Common myeloid progenitor, CD34-positive (primary cell): Measurements from ENCODE around the gene MAP3K9.
A peak's percentile ranks its signal among the peaks of the same experiment; 100 is the strongest.

Experiments used
- CTCF ChIA-PET: fragments of 350-600 bp; sonication (Branson Sonifier 250); formaldehyde crosslinking; loops from one replicate; lab custom pipeline; 2021; ENCODE audit warnings: antibody characterized with exemption; lab: Charles Lee
- POLR2A ChIA-PET: fragments of 350-600 bp; sonication (Branson Sonifier 250); formaldehyde crosslinking; loops from one replicate; lab custom pipeline; 2021; ENCODE audit warnings: antibody characterized with exemption; lab: Charles Lee
- DNase-seq, 3 donors: peaks; one replicate each; pipeline versions ENCODE4 v3.0.0 to v3.0.0-alpha.2; 2013
- H3K27ac ChIP-seq, 2 experiments: 1 replicate in 1 of 2; 2 replicates in 1 of 2; pipeline ENCODE4 v1.7.0; 2013; ENCODE audit warnings: inconsistent platforms in 2 of 2, low read length in 2 of 2, mild to moderate bottlenecking in 2 of 2, low read depth in 1 of 2, moderate library complexity in 1 of 2; ENCODE audit not compliant: severe bottlenecking in 2 of 2, insufficient read depth in 1 of 2, poor library complexity in 1 of 2
- H3K27me3 ChIP-seq, 5 experiments: replicated peaks in 2 of 5; 1 replicate in 3 of 5; 2 replicates in 2 of 5; pipeline versions ENCODE4 v1.6.1 to v1.7.0; 2013; ENCODE audit warnings: low read length in 4 of 5, mild to moderate bottlenecking in 2 of 5, moderate library complexity in 2 of 5, inconsistent platforms in 1 of 5; ENCODE audit not compliant: insufficient read depth in 5 of 5, control insufficient read depth in 4 of 5
- H3K36me3 ChIP-seq, 4 experiments: 1 replicate in 2 of 4; 2 replicates in 2 of 4; pipeline versions ENCODE4 v1.6.1 to v1.7.0; 2013; ENCODE audit warnings: low read length in 3 of 4, control low read depth in 1 of 4, mild to moderate bottlenecking in 1 of 4; ENCODE audit not compliant: control insufficient read depth in 4 of 4, insufficient read depth in 4 of 4
- H3K4me1 ChIP-seq, 4 experiments: 1 replicate in 3 of 4; 2 replicates in 1 of 4; pipeline versions ENCODE4 v1.6.1 to v1.7.1; 2013; ENCODE audit warnings: low read length in 3 of 4, mild to moderate bottlenecking in 3 of 4, control low read depth in 1 of 4, inconsistent platforms in 1 of 4, moderate library complexity in 1 of 4; ENCODE audit not compliant: control insufficient read depth in 4 of 4, insufficient read depth in 4 of 4; ENCODE audit errors: control extremely low read depth in 1 of 4
- H3K4me3 ChIP-seq, 7 experiments: 1 replicate in 4 of 7; 2 replicates in 3 of 7; pipeline versions ENCODE4 v1.5.1 to v1.7.0; 2013; ENCODE audit warnings: mild to moderate bottlenecking in 7 of 7, low read length in 6 of 7, moderate library complexity in 6 of 7, inconsistent platforms in 2 of 7, low read depth in 2 of 7, control low read depth in 1 of 7; ENCODE audit not compliant: insufficient read depth in 4 of 7, control insufficient read depth in 1 of 7; ENCODE audit errors: extremely low read depth in 1 of 7
- H3K9me3 ChIP-seq, 5 experiments: 1 replicate in 4 of 5; 2 replicates in 1 of 5; pipeline versions ENCODE4 v1.6.1 to v1.7.1; 2013; ENCODE audit warnings: low read length in 4 of 5, mild to moderate bottlenecking in 2 of 5, inconsistent platforms in 1 of 5, low read depth in 1 of 5, moderate library complexity in 1 of 5; ENCODE audit not compliant: control insufficient read depth in 4 of 5, insufficient read depth in 2 of 5; ENCODE audit errors: control extremely low read depth in 1 of 5
- WGBS: methylation state at CpG from one replicate; pipeline ENCODE4 v1.1.5; 2013; ENCODE audit not compliant: insufficient coverage; 5-methylcytosine and 5-hydroxymethylcytosine counted together

The MAP3K9 gene

DNA sequence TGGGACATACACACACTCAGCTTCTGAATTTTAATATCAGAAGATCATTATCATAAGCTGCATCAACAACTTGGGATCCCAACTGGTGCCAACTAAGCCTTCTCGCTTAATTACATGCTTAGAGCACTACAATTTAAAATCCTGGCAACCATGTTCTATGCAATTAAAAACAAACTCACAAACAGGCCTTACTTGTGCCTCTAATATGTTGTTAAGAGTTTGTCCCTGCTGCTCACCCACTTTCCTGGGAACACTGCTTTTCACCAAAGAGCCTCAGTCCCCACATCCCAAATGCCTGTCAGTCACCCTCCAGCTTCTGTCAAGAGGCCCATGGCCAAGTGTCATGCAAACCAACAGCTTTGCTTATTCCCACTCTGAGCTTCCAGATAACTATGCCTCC is 97.9 kb downstream of the MAP3K9 start:
- Histone ChIP-seq H3K4me3 (no peak overlapping the region), H3K27me3 (no peaks in the 10 kb centered on the region), H3K4me1 (peaks cover 0 to 6% (median 0%) of the 10 kb centered on the region in 4 experiments), H3K9me3 (no peaks in the 10 kb centered on the region), H3K27ac (no peak overlapping the region), H3K36me3 (no peaks in the 10 kb centered on the region)
- WGBS = no CpG with 5 or more reads among the region's 1 CpG
- POLR2A ChIA-PET = no interaction called here
- DNase-seq = no peak
- CTCF ChIA-PET = interaction anchor here (6.4 kb wide), 1 partner anchor 90 kb away, joined by 59 read pairs; no protein-coding TSS in a partner anchor

DNA sequence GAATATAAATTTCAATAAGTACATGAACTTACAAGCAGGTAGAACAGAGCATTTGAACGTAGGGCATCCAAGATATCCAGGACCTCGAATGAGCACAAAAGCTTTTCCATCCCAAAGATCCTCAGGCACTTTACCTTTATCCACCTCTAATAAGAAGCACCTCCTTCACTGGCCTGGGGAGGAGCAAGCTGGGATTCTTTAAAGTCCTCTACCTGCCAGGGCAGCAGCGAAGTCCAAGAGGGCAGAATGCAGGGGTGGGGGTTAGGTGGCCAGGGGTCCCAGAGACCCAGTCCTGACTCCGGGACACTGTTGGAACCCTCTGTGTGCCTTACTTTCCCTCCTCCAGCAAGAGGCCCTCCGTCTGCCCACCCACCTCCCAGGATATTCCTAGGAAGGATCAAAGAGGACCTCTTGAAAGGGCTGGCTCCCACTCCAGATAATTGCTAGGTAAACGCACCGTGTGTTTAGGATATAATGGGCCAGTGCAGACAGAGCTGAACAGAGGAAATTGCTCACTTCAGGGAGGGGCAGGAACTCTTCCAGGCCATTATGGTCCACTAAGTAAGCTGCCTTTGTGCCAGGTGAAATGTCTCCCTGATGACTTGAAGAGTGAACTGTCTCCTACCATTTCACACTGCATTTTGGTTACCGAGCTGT is 99.5 kb downstream of the MAP3K9 start:
- DNase-seq = no peak
- 93% methylated on average over 7 of the region's 8 CpGs for WGBS
- Histone ChIP-seq H3K4me3 (no peak overlapping the region), H3K9me3 (no peaks in the 10 kb centered on the region), H3K27me3 (no peaks in the 10 kb centered on the region), H3K4me1 (peaks cover 0 to 6% (median 0%) of the 10 kb centered on the region in 4 experiments), H3K36me3 (no peaks in the 10 kb centered on the region), H3K27ac (no peak overlapping the region)
- CTCF ChIA-PET = interaction anchor here (6.4 kb wide), 1 partner anchor 88 kb away, joined by 59 read pairs; no protein-coding TSS in a partner anchor
- POLR2A ChIA-PET = no interaction called here

DNA sequence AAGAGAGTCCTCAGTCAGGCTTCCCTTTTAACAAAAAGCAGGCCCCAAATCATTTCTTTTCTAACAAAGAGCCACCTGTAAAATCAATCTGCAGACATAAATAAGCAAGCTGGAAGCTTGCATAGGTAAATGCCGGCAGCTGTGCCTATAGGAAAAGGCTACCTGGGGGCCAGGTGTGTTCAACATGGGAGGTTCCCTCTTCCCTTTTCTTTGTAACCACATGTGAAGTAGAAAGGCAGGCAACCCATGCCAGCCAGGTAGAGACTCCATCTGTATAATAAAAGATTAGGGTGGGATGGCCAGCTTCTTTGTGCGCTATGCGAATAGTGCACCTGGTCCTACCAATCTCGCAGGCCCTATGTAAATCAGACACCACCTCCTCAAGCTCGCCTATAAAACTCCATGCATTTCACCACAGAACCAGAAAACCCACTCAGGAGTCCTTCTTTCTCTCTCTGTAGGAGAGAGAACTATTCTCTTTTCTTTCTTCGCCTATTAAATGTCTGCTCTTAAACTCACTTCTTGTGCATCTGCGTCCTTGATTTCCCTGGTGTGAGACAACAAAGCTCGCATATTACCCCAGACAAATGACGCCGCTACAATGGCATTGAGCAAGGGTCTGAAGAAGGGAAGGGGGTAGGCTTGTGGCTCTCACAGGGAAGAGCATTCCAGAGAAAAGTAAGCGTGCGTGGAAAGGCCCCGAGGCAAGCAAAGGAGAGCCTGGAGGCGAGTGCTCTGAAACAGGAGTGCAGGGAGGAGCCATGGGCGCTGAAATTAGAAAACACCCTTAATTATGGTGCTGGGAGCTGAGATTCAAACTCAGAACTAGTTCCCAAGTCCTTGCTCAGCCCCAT is 100.4 kb downstream of the MAP3K9 start:
- H3K4me1 ChIP-seq = peaks cover 0 to 6% (median 0%) of the 10 kb centered on the region in 4 experiments
- POLR2A ChIA-PET = no interaction called here
- CTCF ChIA-PET = interaction anchor here (0.8 to 1.5 kb wide), 4 partner anchors 12 to 109 kb away, joined by 3 to 4 read pairs (median 3); no protein-coding TSS in a partner anchor
- WGBS = 100% methylated on average over 10 of the region's 15 CpGs
- no peak overlapping the region for H3K27ac ChIP-seq
- H3K4me3 ChIP-seq = no peak overlapping the region
- no peak for DNase-seq
- no peaks in the 10 kb centered on the region for H3K27me3 ChIP-seq
- H3K9me3 ChIP-seq = no peaks in the 10 kb centered on the region
- no peaks in the 10 kb centered on the region for H3K36me3 ChIP-seq

DNA sequence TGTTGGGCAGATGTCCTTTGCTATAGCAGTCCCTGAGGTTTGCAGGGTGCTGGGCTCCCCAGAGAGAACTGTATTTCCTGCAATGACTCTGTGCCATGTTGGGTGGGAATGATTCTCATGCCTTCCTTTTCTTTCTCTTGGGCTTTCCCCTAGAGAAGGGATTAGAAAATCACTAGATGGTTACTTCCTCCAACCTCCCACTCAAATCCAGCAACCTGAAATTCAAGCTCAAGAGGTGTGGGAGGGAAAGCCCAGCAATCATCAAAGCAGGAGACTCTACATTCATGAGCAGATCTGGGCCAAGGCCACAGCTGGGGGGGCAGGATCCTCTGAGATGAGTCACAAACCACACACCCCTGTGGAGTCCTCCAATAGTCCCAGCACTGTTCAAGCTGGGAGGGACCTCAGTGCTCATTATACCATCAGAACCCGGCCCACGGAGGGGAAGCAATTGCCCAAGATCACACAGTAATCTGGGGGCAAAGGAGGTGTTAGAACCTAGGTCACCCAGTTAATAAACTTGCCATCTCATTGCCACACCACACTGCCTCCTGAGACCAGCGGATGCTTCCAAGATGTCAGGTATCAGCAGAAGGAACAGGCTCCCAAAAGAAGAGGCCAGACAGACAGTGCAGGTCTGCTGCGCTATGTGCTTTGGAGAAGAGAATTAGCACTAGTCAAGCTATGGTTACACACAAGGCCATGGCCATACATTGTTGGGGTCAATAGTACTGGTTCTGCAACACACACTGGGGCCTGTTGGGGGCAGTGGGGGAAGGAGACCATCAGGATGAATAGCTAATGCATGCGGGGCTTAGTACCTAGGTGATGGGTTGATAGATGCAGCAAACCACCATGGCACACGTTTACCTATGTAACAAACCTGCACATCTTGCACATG is 101.9 kb downstream of the MAP3K9 start:
- Histone ChIP-seq H3K4me1 (peaks cover 0 to 6% (median 0%) of the 10 kb centered on the region in 4 experiments), H3K9me3 (no peaks in the 10 kb centered on the region), H3K36me3 (no peaks in the 10 kb centered on the region), H3K27me3 (no peaks in the 10 kb centered on the region), H3K27ac (no peak overlapping the region), H3K4me3 (no peak overlapping the region)
- peak; percentile 1 to 34 (median 28) for DNase-seq
- ChIA-PET POLR2A (no interaction called here), CTCF (interaction anchor here (1.3 to 1.5 kb wide), 2 partner anchors 105 to 111 kb away, joined by 3 read pairs; no protein-coding TSS in a partner anchor)
- 100% methylated on average over 1 of the region's 6 CpGs for WGBS

DNA sequence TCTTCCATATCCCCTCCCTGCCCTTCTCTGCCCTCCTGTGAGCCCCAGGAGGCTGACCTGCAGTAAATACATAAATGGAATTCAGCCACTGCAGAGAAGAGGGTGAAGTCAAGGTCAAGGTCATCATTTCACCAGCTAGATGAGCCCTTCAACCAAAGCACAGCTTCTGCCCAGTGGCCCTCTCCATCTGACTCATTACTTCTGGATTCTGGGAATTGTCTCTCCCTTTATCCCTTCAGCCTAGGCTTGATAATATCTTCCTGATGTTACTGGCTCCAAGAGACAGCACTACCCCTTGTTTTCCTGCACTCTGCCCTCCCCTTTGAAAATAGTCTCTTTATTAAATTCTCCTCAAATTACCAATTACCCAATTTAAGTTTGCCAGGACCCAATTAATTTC is 103.1 kb downstream of the MAP3K9 start:
- CTCF ChIA-PET = interaction anchor here (0.7 to 1.7 kb wide), 6 partner anchors 8 to 104 kb away, joined by 3 to 7 read pairs (median 4); partner anchors contain the start of gene TTC9
- Histone ChIP-seq H3K9me3 (no peaks in the 10 kb centered on the region), H3K4me3 (no peak overlapping the region), H3K27ac (no peak overlapping the region), H3K36me3 (no peaks in the 10 kb centered on the region), H3K27me3 (no peaks in the 10 kb centered on the region), H3K4me1 (peaks cover 0 to 9% (median 0%) of the 10 kb centered on the region in 4 experiments)
- no peak for DNase-seq
- POLR2A ChIA-PET = no interaction called here

DNA sequence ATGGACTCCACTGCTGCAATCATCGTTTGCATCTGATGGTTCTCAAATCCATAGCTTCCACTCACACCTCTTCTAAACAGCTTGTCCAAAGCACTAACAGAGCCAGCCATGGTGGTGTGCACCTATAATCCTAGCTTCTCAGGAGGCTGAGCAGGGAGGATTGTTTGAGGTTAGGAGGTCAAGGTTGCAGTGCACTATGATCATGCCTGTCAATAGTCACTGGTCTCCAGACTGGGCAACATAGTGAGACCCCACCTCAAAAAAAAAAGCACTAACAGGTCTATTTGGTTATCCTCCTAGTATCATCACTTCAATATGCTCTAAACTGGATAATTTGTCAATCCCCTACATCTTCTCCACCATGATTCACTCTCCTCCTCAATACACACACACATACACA is 104.4 kb downstream of the MAP3K9 start:
- POLR2A ChIA-PET = no interaction called here
- no peaks in the 10 kb centered on the region for H3K27me3 ChIP-seq
- no peaks in the 10 kb centered on the region for H3K36me3 ChIP-seq
- H3K4me3 ChIP-seq = no peak overlapping the region
- CTCF ChIA-PET = interaction anchor here (0.6 to 1.7 kb wide), 5 partner anchors 8 to 584 kb away, joined by 3 to 7 read pairs (median 3); no protein-coding TSS in a partner anchor
- no peak overlapping the region for H3K27ac ChIP-seq
- no peaks in the 10 kb centered on the region for H3K9me3 ChIP-seq
- no peak for DNase-seq
- 86% methylated on average over 1 of the region's 1 CpG for WGBS
- peaks cover 0 to 9% (median 0%) of the 10 kb centered on the region in 4 experiments for H3K4me1 ChIP-seq
